K562 (cell line): Measurements from ENCODE around the gene BMF. TPM values are rescaled to one million over a fixed set of nuclear protein-coding genes. Genes with fewer than 3 reads are reported as not detected.
A peak's percentile ranks its signal among the peaks of the same experiment; 100 is the strongest.

Experiments
- ATAC-seq: fragments of 200-7000 bp; cut with Tn5 transposase; 3 replicates; pipeline ENCODE4 v1.9.1; 2020; ENCODE audit warnings: moderate library complexity
- BruUV-seq: library from RNA; stranded (reverse); fragments of 400-500 nt; replicated peaks from 2 replicates; lab custom pipeline; 2021; lab: Mats Ljungman, UMichigan
- CTCF ChIA-PET: fragments of 300-600 bp; formaldehyde crosslinking; extraction: SDS; loops from one replicate; lab custom pipeline; 2021; ENCODE audit warnings: low intra/inter-chr PET ratio; lab: Yijun Ruan, JAX
- POLR2A ChIA-PET: fragments of 300-600, 350-650 bp; sonication (Branson Sonifier 250); formaldehyde crosslinking; extraction: SDS; loops from one replicate; lab custom pipeline; 2021; ENCODE audit warnings: antibody characterized with exemption, inconsistent platforms; lab: Yijun Ruan, JAX
- DNase-seq, 4 experiments: peaks; one replicate each; pipeline versions ENCODE4 v3.0.0 to v3.0.0-alpha.2; 2011 to 2018; ENCODE audit warnings: low spot score in 3 of 4, mixed read lengths in 3 of 4; ENCODE audit errors: extremely low read depth in 1 of 4
- FAIRE-seq: peaks from 2 replicates; lab custom pipeline; 2011; peaks lifted over from hg19 to GRCh38; lab: Jason Lieb, UNC
- H2AFZ ChIP-seq: 2 replicates; pipeline ENCODE4 v1.6.0; 2011; ENCODE audit warnings: low read depth, low read length, control low read depth, inconsistent platforms
- H3K27ac ChIP-seq: fragments of 200-600 bp; 3 replicates; pipeline ENCODE4 v1.8.0; 2011; ENCODE audit warnings: low read depth, mild to moderate bottlenecking, control low read depth, inconsistent platforms, low read length, moderate library complexity, mixed read lengths; ENCODE audit errors: extremely low read depth
- H3K27me3 ChIP-seq, 2 experiments: fragments of 300-600 bp in 1 of 2; 2 replicates in 1 of 2; 3 replicates in 1 of 2; pipeline versions ENCODE4 v1.6.0 to v1.8.0; 2011; ENCODE audit warnings: inconsistent platforms in 2 of 2, low read length in 2 of 2, mild to moderate bottlenecking in 1 of 2, mixed read lengths in 1 of 2, moderate library complexity in 1 of 2; ENCODE audit not compliant: control insufficient read depth in 2 of 2, insufficient read depth in 2 of 2
- H3K36me3 ChIP-seq: fragments of 300-600 bp; 3 replicates; pipeline ENCODE4 v1.8.0; 2011; ENCODE audit warnings: mild to moderate bottlenecking, low read length, inconsistent platforms; ENCODE audit not compliant: control insufficient read depth, insufficient read depth
- H3K4me1 ChIP-seq, 2 experiments: fragments of 200-600 bp in 1 of 2; replicated peaks in 1 of 2; 2 replicates in 1 of 2; 3 replicates in 1 of 2; pipeline versions ENCODE4 v1.5.1 to v1.8.0; 2011; ENCODE audit warnings: inconsistent platforms in 2 of 2, low read length in 2 of 2, mild to moderate bottlenecking in 1 of 2, mixed read lengths in 1 of 2, moderate library complexity in 1 of 2; ENCODE audit not compliant: control insufficient read depth in 2 of 2, insufficient read depth in 2 of 2
- H3K4me2 ChIP-seq: 2 replicates; pipeline ENCODE4 v1.6.1; 2011; ENCODE audit warnings: low read length, control low read depth, inconsistent platforms, mixed read lengths; ENCODE audit not compliant: insufficient read depth
- H3K4me3 ChIP-seq: fragments of 200-600 bp; sonication (generic), shearing (Covaris generic); 2 replicates; pipeline ENCODE4 v1.5.1; 2016; ENCODE audit warnings: control low read depth, inconsistent platforms
- H3K79me2 ChIP-seq: fragments of 200-600 bp; 3 replicates; pipeline ENCODE4 v1.8.0; 2011; ENCODE audit warnings: low read length, inconsistent platforms; ENCODE audit not compliant: control insufficient read depth, insufficient read depth
- H3K9ac ChIP-seq, 2 experiments: 2 replicates each; pipeline versions ENCODE4 v1.6.0 to v1.6.1; 2011; ENCODE audit warnings: low read depth in 2 of 2, low read length in 2 of 2, control low read depth in 1 of 2, inconsistent platforms in 1 of 2, mild to moderate bottlenecking in 1 of 2, mixed read lengths in 1 of 2; ENCODE audit not compliant: insufficient read depth in 1 of 2
- H3K9me1 ChIP-seq: one replicate; pipeline ENCODE4 v1.6.0; 2011; ENCODE audit warnings: inconsistent platforms, mild to moderate bottlenecking, low read length, moderate library complexity; ENCODE audit not compliant: control insufficient read depth, insufficient read depth
- H3K9me3 ChIP-seq: replicated peaks from 2 replicates; pipeline ENCODE4 v1.5.1; 2011; ENCODE audit warnings: low read depth, low read length, inconsistent platforms; ENCODE audit not compliant: control insufficient read depth, insufficient read depth
- H4K20me1 ChIP-seq: replicated peaks from 2 replicates; pipeline ENCODE4 v1.6.1; 2011; ENCODE audit warnings: low read length, inconsistent platforms, mixed read lengths; ENCODE audit not compliant: control insufficient read depth, insufficient read depth
- NFIC ChIP-seq: fragments of 450-650 bp; IDR thresholded peaks from 2 replicates; pipeline ENCODE4 v1.6.1; 2017; ENCODE audit warnings: mild to moderate bottlenecking, inconsistent platforms
- WGBS: fragments of 100-300 bp; shearing (Covaris generic); methylation state at CpG from one replicate; pipeline ENCODE4 v1.1.6; 2016; ENCODE audit warnings: low coverage, mixed read lengths; ENCODE audit not compliant: insufficient coverage; ENCODE audit errors: missing lambda C conversion rate; 5-methylcytosine and 5-hydroxymethylcytosine counted together
- in situ Hi-C: fragments of 300-500 bp; cut with MboI; formaldehyde crosslinking; loops from 4 replicates; pipeline ENCODE4 v1.15.0; 2018; ENCODE audit warnings: inconsistent platforms, mixed read lengths
- intact Hi-C: fragments of 100-400 bp; cut with micrococcal nuclease; formaldehyde crosslinking; loops from 2 replicates; pipeline ENCODE4 v1.14.2; 2022
- polyA plus RNA-seq, 8 experiments: library from polyadenylated mRNA; depleted of rRNA in 4 of 8; stranded (reverse) in 5 of 8; unstranded in 3 of 8; fragments of >200 nt; fragmentation: Nextera tagmentation in 2 of 8; fragmentation: Illumina TruSeq in 1 of 8; extraction: Ambion mirVana in 2 of 8; extraction: Trizol in 1 of 8; gene quantifications; 2 replicates each; pipeline versions ENCODE4 v1.2.1 to v1.2.3, GENCODE V29; 2011 to 2014; ENCODE audit warnings: inconsistent platforms in 1 of 8, missing spikeins in 1 of 8
- total RNA-seq, 7 experiments: library from RNA; depleted of rRNA in 6 of 7; stranded (reverse); fragments of >200 nt in 6 of 7; fragmentation: Illumina TruSeq in 2 of 7; extraction: Trizol in 2 of 7; gene quantifications; 2 replicates each; pipeline versions ENCODE4 v1.2.1 to v1.2.3, GENCODE V29; 2011 to 2021; ENCODE audit warnings: low replicate concordance in 1 of 7
- TF ChIP-seq, protein P1 (sequence below): fragments of 250-450 bp; sonication (Bioruptor Pico); IDR thresholded peaks from 2 replicates; pipeline ENCODE4 v1.8.0; 2021; ENCODE audit warnings: moderate library complexity, mild to moderate bottlenecking, inconsistent platforms

Gene BMF
- total and polyA plus RNA-seq, 9 of the 15 experiments (the other 6 are each of a cell fraction or from before 2014, with no cell fraction given), result 0.25 to 0.91 (median 0.59) TPM; not detected in 2

DNA sequence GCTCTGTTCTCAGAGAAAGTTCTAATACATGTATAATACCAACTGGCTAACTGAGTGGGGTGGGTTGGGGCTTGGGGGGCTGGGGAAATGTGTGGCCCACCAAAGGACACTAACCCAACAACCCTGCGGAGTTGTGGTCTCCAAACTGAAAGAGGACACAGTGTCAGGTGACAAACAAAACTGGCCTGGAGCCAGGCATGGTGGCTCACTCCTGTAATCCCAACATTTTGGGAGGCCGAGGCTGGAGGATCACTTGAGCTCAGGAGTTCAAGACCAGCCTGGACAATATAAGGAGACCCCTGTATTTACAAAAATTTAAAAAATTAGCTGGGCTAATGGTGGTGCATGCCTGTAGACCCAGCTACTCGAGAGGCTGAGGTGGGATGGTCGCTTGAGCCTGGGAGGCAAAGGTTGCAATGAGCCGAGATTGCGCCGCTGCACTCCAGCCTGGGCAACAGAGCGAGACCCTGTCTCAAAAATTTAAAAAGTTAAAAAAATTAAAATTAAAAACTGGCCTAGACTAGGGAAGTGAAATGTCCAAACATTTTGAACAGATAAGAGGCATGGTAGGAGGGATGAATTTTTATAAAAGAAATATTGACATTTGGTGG lies 38.0 kb downstream of the BMF start:
- no TSS peak for BruUV-seq
- no peaks in the 10 kb centered on the region for H3K79me2 ChIP-seq
- in situ Hi-C loops, result no loop called here
- H4K20me1 ChIP-seq, result no peaks in the 10 kb centered on the region
- H3K4me2 ChIP-seq, result no peak overlapping the region
- no peak overlapping the region for H3K27ac ChIP-seq
- POLR2A ChIA-PET, result interaction anchor here (1.1 kb wide), 1 partner anchor 16 kb away, joined by 6 read pairs; no protein-coding TSS in a partner anchor
- no peaks in the 10 kb centered on the region for H3K9me1 ChIP-seq
- peaks cover 7 to 28% of the 10 kb centered on the region in 2 experiments; a peak in 4 of 5 replicates for H3K4me1 ChIP-seq
- no peak overlapping the region for H3K4me3 ChIP-seq
- CTCF ChIA-PET, result no interaction called here
- intact Hi-C loops, result no loop called here
- H3K36me3 ChIP-seq, result no peaks in the 10 kb centered on the region
- FAIRE-seq (no peak), ATAC-seq (no peak), DNase-seq (no peak)
- H3K27me3 ChIP-seq, result no peaks in the 10 kb centered on the region
- H2AFZ ChIP-seq, result no peak overlapping the region
- no peak overlapping the region for H3K9ac ChIP-seq
- WGBS, result 86% methylated on average over 8 of the region's 8 CpGs
- H3K9me3 ChIP-seq, result no peaks in the 10 kb centered on the region
- TF ChIP-seq NFIC, result peak; percentile 67
- TF ChIP-seq, protein P1, sequence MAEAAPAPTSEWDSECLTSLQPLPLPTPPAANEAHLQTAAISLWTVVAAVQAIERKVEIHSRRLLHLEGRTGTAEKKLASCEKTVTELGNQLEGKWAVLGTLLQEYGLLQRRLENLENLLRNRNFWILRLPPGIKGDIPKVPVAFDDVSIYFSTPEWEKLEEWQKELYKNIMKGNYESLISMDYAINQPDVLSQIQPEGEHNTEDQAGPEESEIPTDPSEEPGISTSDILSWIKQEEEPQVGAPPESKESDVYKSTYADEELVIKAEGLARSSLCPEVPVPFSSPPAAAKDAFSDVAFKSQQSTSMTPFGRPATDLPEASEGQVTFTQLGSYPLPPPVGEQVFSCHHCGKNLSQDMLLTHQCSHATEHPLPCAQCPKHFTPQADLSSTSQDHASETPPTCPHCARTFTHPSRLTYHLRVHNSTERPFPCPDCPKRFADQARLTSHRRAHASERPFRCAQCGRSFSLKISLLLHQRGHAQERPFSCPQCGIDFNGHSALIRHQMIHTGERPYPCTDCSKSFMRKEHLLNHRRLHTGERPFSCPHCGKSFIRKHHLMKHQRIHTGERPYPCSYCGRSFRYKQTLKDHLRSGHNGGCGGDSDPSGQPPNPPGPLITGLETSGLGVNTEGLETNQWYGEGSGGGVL (CRISPR knock-in tag), result no peak
